Stimulated activated memory B cell treated with anti-CD40 and anti-IgM and Interleukin-4, amounts not matched to agents 10 μg/mL and 1 μg/mL and 100 μg/mL, for 72 hours (primary cell): Measurements from ENCODE around the gene C1QTNF5.
"Not testable (repeated sequence)": the region's sequence is repeated elsewhere in the genome, so short reads cannot be mapped to it uniquely, and the experiment has no call there.

Source experiments
- ATAC-seq: fragments of 150-1000 bp; cut with Tn5 transposase; 2 replicates; pipeline ENCODE4 v1.10.0; 2021
- H3K27ac Mint-ChIP-seq: one replicate; pipeline ENCODE4 v1.8.0; 2022; ENCODE audit warnings: mild to moderate bottlenecking, mixed read lengths
- H3K27me3 Mint-ChIP-seq: one replicate; pipeline ENCODE4 v1.8.0; 2022; ENCODE audit warnings: mixed read lengths
- H3K36me3 Mint-ChIP-seq: one replicate; pipeline ENCODE4 v1.8.0; 2022; ENCODE audit warnings: mixed read lengths
- H3K4me1 Mint-ChIP-seq: one replicate; pipeline ENCODE4 v1.8.0; 2022; ENCODE audit warnings: mixed read lengths
- H3K4me3 Mint-ChIP-seq: one replicate; pipeline ENCODE4 v1.8.0; 2022; ENCODE audit warnings: mild to moderate bottlenecking, moderate library complexity, mixed read lengths
- H3K9me3 Mint-ChIP-seq: one replicate; pipeline ENCODE4 v1.8.0; 2022; ENCODE audit warnings: mixed read lengths

Gene C1QTNF5, protein sequence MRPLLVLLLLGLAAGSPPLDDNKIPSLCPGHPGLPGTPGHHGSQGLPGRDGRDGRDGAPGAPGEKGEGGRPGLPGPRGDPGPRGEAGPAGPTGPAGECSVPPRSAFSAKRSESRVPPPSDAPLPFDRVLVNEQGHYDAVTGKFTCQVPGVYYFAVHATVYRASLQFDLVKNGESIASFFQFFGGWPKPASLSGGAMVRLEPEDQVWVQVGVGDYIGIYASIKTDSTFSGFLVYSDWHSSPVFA

DNA sequence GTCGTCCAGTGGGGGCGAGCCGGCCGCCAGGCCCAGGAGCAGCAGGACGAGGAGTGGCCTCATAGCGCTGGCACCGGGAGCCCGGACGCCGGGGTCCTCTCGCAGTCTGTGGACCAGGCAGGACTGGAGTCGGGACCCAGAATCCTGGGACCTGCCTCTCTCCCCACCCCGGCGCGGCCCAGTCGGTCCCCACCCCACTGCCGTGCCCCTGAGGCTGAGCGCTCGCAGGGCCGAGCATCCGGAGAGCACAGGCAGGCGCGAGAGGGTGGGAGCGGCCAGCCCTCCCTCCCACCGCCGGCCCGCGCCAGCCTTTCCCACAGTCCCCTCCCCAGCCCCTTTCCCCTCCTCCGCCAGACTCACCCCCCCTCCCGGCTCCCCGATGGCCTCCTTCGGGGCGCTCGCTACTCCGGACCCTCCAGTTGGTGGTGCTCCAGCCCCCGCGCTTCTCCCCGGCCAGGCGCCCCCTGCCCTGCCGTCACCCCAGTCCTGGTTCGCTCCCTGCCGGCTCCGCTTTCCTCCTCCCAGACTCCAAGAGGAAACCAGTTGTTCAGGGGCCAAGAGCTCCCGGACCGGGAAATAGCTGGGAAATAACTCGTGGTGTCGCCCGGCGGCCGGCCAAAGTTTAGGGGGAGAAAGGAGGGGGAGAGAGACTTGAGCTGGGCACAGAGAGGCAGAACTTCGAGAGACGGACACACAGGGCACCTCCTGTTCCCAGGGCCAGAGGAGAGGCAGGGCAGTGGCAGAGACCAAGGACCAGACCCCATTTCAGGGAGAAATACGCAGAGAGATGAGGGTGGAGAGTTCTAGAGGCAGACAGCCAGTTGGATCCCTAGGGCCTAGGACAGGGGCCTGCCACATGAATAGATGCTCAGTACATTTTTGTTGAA lies at the start of gene C1QTNF5:
C1QTNF5 (minus strand) TSS at position 549 of the 887 bp plus-strand sequence; CDS start at position 63, 486 bp downstream.
- no peak within 1 kb of the TSS for H3K4me3 Mint-ChIP-seq

DNA sequence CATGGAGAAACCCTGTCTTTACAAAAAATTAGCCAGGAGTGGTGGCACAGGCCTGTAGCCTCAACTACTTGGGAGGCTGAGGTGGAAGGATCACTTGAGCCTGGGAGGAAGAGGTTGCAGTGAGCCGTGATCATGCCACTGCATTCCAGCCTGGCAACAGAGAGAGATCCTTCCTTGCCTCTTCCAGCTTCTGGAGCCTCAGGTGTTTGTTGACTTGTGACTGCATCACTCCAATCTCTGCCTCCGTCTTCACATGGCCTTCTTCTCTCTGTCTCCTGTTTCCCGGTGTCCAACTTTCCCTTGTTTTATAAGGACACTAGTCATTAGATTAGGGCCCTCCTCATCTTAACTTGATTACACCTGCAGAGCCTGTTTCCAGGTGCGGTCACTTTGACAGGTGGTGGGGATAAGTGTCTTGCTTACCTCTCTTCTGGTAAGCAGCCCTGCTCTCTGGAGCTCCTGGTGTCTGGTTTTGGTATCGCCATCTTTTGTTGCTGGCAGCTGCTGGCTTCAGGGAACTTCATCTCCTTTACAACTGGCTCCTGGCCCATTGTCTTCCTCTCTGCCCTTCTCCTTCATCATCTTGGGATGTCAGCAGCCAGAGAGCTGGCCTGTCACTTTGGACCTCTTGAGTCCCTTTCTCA lies 49.0 kb upstream of the C1QTNF5 start:
- H3K9me3 Mint-ChIP-seq, result no peaks in the 10 kb centered on the region
- no peak overlapping the region for H3K27ac Mint-ChIP-seq
- no peak overlapping the region for H3K4me3 Mint-ChIP-seq
- no peaks in the 10 kb centered on the region for H3K36me3 Mint-ChIP-seq
- H3K4me1 Mint-ChIP-seq, result no peaks in the 10 kb centered on the region
- ATAC-seq, result no peak
- peaks cover 10% of the 10 kb centered on the region for H3K27me3 Mint-ChIP-seq

More for the DNA sequence above, at the start of gene C1QTNF5:
- no peaks in the 10 kb centered on the region for H3K9me3 Mint-ChIP-seq
- no peak within 1 kb of the TSS for H3K27ac Mint-ChIP-seq
- peaks cover 65% of the 10 kb centered on the region for H3K27me3 Mint-ChIP-seq
- peaks cover 14% of the 10 kb centered on the region for H3K36me3 Mint-ChIP-seq
- no peak for ATAC-seq
- H3K4me1 Mint-ChIP-seq, result peaks cover 38% of the 10 kb centered on the region

DNA sequence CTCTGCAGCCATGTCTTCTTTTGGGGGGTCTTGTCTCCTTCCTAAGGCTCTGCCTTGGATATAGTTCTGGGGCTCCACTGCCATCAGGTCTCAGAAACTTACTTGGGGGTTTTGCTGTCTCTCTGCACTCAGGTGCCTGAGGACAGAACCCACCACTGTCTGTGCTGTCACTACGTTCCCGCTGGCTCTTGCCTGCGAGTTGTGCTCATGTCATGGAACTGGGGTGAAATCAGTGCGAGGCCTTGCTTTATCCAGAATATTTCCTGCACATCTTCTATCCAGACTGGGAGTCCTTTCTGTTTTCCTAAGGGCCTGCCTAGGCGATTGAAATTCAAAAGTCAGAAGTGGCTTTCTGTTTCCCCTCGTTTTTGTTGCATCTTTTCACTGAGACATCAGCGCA lies 47.4 kb upstream of the C1QTNF5 start:
- Mint-ChIP-seq H3K27ac (no peak overlapping the region), H3K36me3 (no peaks in the 10 kb centered on the region), H3K4me1 (no peaks in the 10 kb centered on the region), H3K4me3 (no peak overlapping the region), H3K9me3 (no peaks in the 10 kb centered on the region), H3K27me3 (peaks cover 9% of the 10 kb centered on the region)
- ATAC-seq, result no peak

DNA sequence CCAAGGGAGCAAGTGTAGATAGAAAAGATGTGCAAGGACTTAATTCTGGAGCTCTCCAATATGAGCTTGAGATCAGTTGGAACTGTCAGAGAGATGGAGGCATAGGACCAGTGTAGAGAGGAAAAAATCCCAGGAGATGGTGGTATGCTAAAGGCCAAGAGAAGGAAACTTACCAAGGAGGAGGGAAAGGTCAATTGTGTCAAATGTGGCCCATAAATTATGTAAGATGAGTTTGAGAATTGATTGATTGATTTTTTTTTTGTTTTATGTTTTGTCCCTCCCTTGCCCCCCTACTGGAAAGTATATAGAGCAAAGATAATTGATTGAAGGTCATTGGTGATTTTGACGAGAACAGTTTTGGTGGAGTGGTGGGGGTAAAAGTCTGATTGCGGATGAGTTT lies 43.6 kb upstream of the C1QTNF5 start:
- no peak overlapping the region for H3K27ac Mint-ChIP-seq
- no peak overlapping the region for H3K4me3 Mint-ChIP-seq
- H3K36me3 Mint-ChIP-seq, result no peaks in the 10 kb centered on the region
- no peaks in the 10 kb centered on the region for H3K9me3 Mint-ChIP-seq
- H3K4me1 Mint-ChIP-seq, result no peaks in the 10 kb centered on the region
- no peaks in the 10 kb centered on the region for H3K27me3 Mint-ChIP-seq
- ATAC-seq, result no peak

DNA sequence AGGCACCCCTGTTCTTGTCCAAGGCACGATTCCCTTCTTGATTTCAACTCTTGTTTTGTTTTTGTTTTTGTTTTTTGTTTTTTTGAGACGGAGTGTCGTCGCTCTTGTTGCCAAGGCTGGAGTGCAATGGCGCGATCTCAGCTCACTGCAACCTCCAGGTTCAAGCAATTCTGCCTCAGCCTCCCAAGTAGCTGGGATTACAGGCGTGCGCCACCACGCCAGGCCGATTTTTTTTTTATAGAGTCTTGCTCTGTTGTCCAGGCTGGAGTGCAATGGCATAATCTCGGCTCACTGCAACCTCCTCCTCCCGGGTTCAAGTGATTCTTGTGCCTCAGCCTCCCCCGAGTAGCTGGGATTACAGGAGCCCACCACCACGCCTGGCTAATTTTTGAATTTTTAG lies 41.8 kb upstream of the C1QTNF5 start:
- not testable (repeated sequence) for H3K4me3 Mint-ChIP-seq, H3K36me3 Mint-ChIP-seq, H3K27ac Mint-ChIP-seq, ATAC-seq, H3K4me1 Mint-ChIP-seq, H3K9me3 Mint-ChIP-seq, H3K27me3 Mint-ChIP-seq

DNA sequence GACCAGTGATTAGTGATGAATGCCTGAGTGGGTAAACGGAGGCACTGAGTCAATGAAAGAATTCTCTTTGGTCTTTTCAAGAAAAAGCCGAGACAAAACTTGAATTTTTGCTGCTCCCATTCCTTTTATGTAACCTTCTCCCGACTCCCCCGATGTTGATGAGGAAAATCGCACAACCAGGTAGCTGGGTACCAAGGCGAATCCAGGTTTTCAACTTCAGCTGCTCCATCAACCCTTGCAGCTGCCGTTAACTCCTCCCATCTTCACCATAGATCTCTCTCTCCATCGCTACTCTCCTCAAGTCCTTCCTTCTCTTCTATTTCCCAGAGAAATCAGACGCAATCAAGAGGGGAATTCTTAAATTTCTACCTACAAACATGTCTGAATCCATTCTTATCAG lies 41.4 kb upstream of the C1QTNF5 start:
- no peak for ATAC-seq
- Mint-ChIP-seq H3K4me3 (no peak overlapping the region), H3K27ac (no peak overlapping the region), H3K27me3 (no peaks in the 10 kb centered on the region), H3K36me3 (no peaks in the 10 kb centered on the region), H3K9me3 (no peaks in the 10 kb centered on the region), H3K4me1 (no peaks in the 10 kb centered on the region)

DNA sequence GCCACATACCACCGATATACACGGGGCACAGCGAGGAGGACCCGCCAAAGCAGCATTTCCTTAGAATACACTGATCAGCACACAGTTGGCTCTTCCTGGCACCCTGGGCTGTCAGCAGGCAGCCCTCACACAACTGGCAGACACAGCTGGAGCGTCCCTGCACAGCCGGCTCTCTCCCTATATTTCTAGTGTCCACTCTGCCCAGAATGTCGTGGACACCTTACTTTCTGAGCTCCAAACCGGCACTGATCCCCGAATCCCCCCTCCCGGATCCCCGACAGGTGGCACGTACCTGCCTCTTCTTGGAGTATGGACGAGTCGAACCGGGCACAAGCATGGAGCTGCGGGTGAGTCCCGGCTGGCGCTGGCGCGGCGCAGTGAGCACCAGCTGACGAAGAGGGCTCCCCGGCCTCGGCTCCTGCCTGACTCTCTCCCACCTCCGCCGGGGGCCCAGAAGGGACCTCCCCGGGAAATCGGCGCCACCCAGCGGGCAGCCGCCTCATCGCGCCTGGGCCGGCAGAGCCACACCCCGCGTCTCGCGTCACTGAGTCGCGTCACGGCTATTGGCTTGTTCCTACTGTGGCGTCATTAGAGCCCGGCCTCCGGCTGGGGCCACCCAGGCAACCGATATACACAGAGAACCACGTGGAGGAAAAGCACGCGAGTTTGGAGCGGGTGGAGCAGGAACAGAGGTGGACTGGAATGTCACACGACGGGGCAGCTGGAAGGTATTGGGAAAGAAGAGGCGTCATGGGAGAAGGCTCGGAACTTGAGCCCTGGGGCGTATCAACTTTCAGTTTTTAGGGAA lies 40.7 kb upstream of the C1QTNF5 start, which contains the start of gene USP2:
USP2 (minus strand) TSS at position 510 of the 808 bp plus-strand sequence. CDS start 8,210 bp downstream, outside the sequence.
- peak; percentile 99 for ATAC-seq
- H3K27me3 Mint-ChIP-seq, result peaks cover 5% of the 10 kb centered on the region
- H3K27ac Mint-ChIP-seq, result no peak within 1 kb of the TSS
- no peaks in the 10 kb centered on the region for H3K4me1 Mint-ChIP-seq
- no peak within 1 kb of the TSS for H3K4me3 Mint-ChIP-seq
- no peaks in the 10 kb centered on the region for H3K9me3 Mint-ChIP-seq
- H3K36me3 Mint-ChIP-seq, result no peaks in the 10 kb centered on the region

DNA sequence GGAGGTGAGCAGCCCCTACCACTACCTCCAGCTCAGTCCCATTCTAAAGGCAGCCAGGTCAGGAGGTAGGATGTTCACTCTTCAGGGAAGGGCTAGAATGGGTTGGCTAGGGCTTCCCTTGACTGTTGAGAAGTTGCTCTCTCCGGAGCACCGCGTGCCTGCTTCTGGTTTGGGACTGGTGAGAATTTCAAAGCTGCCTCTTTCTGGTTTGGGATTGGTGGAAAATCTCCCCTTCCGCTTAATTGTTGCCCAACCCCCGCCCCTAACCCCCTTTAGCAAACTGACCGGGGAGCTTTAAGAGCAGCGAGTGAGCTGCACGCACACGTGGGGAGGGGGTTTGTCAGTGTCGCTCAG lies 40.1 kb upstream of the C1QTNF5 start:
- Mint-ChIP-seq H3K9me3 (no peaks in the 10 kb centered on the region), H3K4me1 (no peaks in the 10 kb centered on the region), H3K36me3 (no peaks in the 10 kb centered on the region), H3K27me3 (peaks cover 11% of the 10 kb centered on the region), H3K4me3 (no peak overlapping the region), H3K27ac (no peak overlapping the region)
- no peak for ATAC-seq

DNA sequence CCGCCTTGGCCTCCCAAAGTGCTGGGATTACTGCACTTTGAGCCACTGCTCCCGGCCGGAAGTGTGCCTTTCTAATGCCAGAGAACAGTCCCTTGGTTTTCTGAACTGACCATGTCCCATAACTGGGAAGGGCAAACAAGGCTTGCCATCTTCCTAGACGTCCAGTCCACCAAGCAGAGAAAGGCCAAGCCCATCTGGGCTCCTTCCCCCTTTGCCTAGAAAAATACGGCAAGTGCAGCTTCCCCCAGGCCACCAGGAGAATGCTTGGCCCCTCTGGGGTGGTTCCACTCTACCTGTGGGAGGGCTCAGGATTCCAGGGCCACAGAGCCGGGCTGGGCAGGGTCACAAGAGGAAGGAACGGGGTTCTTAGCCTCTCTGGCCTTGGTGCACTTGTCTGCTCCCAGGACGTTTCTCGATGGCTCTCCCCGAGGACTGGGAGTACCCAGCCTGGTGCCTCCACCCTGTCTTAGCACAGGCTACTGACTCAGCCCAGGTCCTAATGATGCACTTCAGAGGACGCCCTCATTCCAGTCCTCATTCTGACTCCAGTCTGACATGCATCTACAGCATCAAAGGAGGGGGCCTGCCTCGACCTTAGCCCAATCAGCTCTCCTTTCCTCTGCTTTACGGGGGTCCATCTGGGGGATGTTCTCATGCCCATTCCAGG lies 39.6 kb upstream of the C1QTNF5 start:
- peaks cover 16% of the 10 kb centered on the region for H3K27me3 Mint-ChIP-seq
- H3K4me3 Mint-ChIP-seq, result no peak overlapping the region
- no peaks in the 10 kb centered on the region for H3K36me3 Mint-ChIP-seq
- ATAC-seq, result no peak
- no peaks in the 10 kb centered on the region for H3K9me3 Mint-ChIP-seq
- no peak overlapping the region for H3K27ac Mint-ChIP-seq
- no peaks in the 10 kb centered on the region for H3K4me1 Mint-ChIP-seq

DNA sequence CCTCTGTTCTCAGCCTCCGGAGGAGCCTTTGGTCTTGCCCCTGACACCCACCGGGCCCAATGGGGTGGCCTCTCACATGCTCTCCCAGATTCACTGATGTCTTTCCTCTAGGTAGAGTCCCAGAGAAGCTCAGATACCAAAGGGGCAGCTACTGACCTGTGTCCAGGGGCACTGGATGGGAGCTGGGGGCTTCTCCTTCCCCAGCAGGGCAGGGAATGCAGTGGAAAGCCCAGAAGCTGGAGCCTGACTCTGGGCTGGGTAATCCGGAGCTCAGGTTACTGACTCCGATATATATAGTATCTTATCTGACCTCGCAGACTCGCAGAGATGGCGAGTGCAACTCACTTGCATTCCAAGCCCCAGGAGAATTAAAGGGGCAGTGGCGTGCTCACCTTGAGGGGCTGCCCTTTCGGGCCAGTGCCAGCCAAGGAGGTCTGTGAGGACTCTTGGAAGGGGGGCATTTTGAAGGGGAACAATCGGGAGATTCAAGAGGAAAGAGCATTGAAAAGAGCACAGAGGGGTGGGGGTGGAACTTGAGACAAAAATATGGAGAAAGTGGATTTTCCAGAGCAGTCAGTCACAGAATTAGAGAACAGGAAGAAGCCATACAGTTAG lies 38.3 kb upstream of the C1QTNF5 start:
- Mint-ChIP-seq H3K27ac (no peak overlapping the region), H3K4me3 (no peak overlapping the region), H3K9me3 (no peaks in the 10 kb centered on the region), H3K4me1 (no peaks in the 10 kb centered on the region), H3K27me3 (peaks cover 16% of the 10 kb centered on the region), H3K36me3 (no peaks in the 10 kb centered on the region)
- ATAC-seq, result no peak

DNA sequence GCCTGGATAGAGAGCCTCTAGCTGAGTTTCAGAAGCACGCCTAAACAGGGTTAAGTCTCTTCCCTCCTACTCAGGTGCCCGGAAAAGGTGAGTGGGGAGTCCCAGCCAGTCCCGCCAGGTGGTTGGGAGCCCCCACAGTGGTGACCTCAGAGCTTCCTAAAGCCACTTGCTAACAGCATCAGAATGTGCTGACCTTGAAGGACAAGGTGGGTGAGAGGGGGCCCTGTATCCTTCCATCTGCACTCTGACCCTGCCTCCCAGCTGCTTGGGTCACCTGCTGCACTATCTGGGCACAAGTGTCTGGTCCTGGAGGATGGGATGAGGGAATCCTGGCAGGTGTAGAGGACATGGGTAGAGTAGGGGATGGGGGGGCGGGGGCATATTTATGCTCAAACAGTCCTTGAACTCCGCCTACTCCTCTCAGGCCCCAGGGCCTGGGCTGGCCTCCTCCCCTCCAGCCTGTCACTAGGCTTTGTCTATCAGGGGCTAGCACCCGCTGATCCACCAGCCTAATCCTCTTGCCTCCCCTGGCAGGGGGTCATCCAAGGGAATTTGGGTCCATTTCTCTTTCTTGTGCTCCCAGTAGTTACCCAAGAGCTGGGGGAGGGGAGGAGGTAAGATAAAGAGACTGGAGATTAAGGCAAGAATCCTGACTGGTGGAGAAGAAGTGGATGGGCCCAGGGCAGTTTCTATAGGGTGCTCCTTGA lies 37.4 kb upstream of the C1QTNF5 start:
- no peak overlapping the region for H3K4me3 Mint-ChIP-seq
- no peaks in the 10 kb centered on the region for H3K9me3 Mint-ChIP-seq
- ATAC-seq, result no peak
- H3K36me3 Mint-ChIP-seq, result no peaks in the 10 kb centered on the region
- no peak overlapping the region for H3K27ac Mint-ChIP-seq
- peaks cover 22% of the 10 kb centered on the region for H3K27me3 Mint-ChIP-seq
- H3K4me1 Mint-ChIP-seq, result no peaks in the 10 kb centered on the region

DNA sequence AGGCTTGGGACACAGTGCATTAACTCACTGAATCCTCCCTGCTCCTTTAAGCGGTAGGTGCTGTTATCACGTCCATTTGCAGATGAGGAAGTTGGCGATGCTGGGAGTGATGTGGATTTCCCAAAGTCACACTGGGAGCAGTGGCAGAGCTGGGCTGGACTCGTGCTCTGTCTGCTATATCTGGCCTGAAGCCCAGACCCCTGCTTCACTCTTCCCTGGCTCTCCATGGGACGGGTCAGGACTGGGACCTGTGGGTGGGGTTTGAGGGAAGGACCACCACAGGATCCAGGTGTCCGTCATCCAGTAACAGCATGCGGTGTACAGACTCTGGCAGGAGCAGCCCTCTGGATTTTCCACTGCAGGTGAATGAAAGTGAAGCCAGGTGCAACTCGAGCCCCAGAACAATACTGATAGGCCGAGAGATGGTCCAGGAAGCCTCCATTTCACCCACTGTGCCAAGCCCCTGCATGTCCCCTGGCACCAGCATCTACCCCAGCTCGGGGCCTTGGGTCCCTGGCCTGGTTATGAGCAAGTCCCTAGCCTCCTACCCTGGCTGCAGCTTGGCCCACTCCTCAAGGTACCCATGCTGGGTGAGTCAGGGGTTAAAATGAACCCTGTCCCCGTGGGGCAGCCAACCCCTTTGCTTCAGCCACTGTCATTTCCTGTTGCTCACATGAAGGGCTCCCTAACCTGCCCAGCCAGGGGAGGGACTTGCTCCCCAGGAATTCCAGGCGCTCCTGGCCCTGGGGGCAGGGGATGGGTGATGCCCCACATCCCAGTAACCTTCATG lies 36.6 kb upstream of the C1QTNF5 start:
- peaks cover 30% of the 10 kb centered on the region for H3K27me3 Mint-ChIP-seq
- no peak overlapping the region for H3K27ac Mint-ChIP-seq
- H3K36me3 Mint-ChIP-seq, result no peaks in the 10 kb centered on the region
- no peaks in the 10 kb centered on the region for H3K9me3 Mint-ChIP-seq
- no peak overlapping the region for H3K4me3 Mint-ChIP-seq
- H3K4me1 Mint-ChIP-seq, result no peaks in the 10 kb centered on the region
- no peak for ATAC-seq

DNA sequence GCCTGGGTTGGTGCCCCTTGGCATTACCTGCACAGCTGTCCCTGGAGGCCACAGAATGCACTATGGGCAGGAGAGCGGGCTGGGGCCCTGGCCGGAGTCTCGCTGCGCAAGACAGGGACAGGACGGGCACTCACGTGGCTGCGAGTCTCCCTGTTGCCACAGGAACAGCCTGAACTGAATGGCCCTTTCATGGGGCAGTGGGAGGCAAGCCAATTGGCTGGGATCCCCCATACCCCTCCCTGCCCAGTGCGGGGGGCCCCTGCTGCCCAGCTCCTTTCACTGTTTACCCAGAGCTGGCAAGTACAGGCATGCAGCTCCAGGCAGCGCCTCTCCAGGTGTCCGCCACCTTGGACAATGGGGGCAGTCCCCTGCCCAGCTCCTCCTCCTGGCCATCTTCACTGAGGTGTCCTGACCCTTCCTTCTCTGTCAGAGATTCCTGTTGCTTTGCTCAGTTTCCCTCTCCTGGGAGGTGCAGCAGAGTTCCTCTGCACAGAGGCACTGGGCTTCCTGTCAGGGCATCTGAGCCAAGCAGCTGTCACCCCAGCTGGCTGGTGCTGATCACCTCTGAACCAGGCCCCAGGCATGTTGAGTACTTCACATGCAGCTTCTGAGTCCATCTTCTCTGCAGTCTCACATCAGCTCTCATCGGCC lies 35.6 kb upstream of the C1QTNF5 start:
- no peak overlapping the region for H3K27ac Mint-ChIP-seq
- H3K4me3 Mint-ChIP-seq, result no peak overlapping the region
- ATAC-seq, result no peak
- H3K36me3 Mint-ChIP-seq, result no peaks in the 10 kb centered on the region
- no peaks in the 10 kb centered on the region for H3K9me3 Mint-ChIP-seq
- no peaks in the 10 kb centered on the region for H3K4me1 Mint-ChIP-seq
- peaks cover 39% of the 10 kb centered on the region for H3K27me3 Mint-ChIP-seq
